ENCODE data around the gene TMEM150A.

The TMEM150A gene

DNA sequence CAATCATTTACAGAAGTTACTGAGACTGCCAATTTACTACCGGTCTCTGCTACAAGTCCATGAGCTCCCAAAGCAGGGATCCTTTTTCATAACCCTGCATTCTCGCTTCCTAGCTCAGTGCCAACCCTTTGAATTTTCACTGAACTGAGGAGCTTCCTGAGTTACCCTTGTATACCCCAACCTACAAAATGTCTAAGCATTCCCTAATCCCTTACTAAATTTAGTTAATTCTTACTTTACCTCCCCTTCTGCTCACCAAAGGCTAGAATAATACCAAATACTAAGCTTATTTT lies 53.9 kb downstream of the TMEM150A start:
- TF ChIP-seq JUND (IDR thresholded peaks at IDR 0.05; ENCODE audit: low read depth) = no peak
- no peak for DNase-seq (ENCODE audit: low read depth in 1 of 2, low spot score in 1 of 2)
- in situ Hi-C loops (cut with HindIII; ENCODE audit: low pct_unique_long_range_greater_than_20kb, low sequenced_read_pairs) = no loop called here
